ENCODE data around the gene SEC63.

Gene SEC63

DNA sequence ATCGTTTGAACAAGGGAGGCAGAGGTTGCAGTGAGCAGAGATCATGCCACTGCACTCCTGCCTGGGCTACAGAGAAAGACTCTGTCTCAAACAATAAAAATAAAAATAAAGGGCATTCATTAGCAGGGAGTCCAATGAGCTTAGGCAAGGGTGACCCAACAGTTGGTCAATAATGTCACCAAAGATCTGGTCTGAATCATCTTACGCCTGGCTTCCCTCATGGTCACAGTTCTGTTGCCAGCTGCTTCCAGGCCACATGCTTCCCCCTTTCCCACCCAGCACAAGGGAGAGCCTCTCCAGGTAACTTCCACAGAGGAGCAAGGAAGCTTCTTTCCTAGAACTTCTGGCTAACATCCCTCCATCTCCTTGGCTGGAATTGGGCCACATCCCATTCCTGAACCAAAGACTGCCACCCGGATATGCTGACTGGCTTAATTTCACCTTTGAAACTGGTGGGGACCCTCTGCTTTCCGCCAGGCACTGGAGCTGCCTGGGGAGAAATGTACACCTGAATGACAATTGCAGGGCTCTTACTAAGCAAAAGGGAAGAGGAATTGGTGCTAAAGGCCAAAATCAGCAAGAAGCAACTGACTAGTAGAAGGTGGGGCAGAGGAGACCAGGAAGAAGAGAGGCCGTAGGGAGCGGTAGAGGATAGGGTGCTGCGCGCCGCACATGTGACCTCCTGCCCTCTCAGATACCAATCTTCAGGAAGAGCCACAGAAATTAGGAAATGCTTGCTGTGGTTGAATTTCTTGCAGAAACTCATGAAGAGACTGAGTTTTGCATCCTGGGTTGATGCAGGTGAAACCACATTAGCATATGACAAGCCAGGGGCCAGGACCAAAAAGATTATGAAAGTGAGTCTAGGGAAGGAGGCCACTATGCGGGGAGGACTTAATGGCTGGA is 125.6 kb downstream of the SEC63 start:
- TF ChIP-seq, protein P1, sequence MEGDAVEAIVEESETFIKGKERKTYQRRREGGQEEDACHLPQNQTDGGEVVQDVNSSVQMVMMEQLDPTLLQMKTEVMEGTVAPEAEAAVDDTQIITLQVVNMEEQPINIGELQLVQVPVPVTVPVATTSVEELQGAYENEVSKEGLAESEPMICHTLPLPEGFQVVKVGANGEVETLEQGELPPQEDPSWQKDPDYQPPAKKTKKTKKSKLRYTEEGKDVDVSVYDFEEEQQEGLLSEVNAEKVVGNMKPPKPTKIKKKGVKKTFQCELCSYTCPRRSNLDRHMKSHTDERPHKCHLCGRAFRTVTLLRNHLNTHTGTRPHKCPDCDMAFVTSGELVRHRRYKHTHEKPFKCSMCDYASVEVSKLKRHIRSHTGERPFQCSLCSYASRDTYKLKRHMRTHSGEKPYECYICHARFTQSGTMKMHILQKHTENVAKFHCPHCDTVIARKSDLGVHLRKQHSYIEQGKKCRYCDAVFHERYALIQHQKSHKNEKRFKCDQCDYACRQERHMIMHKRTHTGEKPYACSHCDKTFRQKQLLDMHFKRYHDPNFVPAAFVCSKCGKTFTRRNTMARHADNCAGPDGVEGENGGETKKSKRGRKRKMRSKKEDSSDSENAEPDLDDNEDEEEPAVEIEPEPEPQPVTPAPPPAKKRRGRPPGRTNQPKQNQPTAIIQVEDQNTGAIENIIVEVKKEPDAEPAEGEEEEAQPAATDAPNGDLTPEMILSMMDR (conservative IDR thresholded peaks at IDR 0.05; ENCODE audit: low read depth, low read length): no peak
- no peak overlapping the region for H2AFZ ChIP-seq (ENCODE audit: low read depth)
- H4K20me1 ChIP-seq (ENCODE audit: insufficient read depth): no peaks in the 10 kb centered on the region
- no peak overlapping the region for H3K27ac ChIP-seq
- no peaks in the 10 kb centered on the region for H3K36me3 ChIP-seq (ENCODE audit: insufficient read depth)
- H3K27me3 ChIP-seq (ENCODE audit: insufficient read depth, low read depth): no peaks in the 10 kb centered on the region
- H3K4me2 ChIP-seq: no peak overlapping the region
- H3K4me3 ChIP-seq (IDR thresholded peaks at IDR 0.05; ENCODE audit: insufficient read depth, low read depth, low read length): no peak overlapping the region
- no peaks in the 10 kb centered on the region for H3K79me2 ChIP-seq (ENCODE audit: insufficient read depth, low read depth)
- H3K4me1 ChIP-seq (ENCODE audit: low read depth, poor library complexity, severe bottlenecking): no peaks in the 10 kb centered on the region
- no peak overlapping the region for H3K9ac ChIP-seq

GRCh38 chr6:107830060-107830459 is 127.9 kb downstream of the SEC63 start:
- Histone ChIP-seq H3K27ac (no peak overlapping the region), H4K20me1 (ENCODE audit: insufficient read depth) (no peaks in the 10 kb centered on the region), H3K9ac (no peak overlapping the region), H3K4me1 (ENCODE audit: low read depth, poor library complexity, severe bottlenecking) (no peaks in the 10 kb centered on the region), H3K4me3 (IDR thresholded peaks at IDR 0.05; ENCODE audit: insufficient read depth, low read depth, low read length) (no peak overlapping the region), H3K36me3 (ENCODE audit: insufficient read depth) (no peaks in the 10 kb centered on the region), H2AFZ (ENCODE audit: low read depth) (no peak overlapping the region), H3K4me2 (no peak overlapping the region), H3K27me3 (ENCODE audit: insufficient read depth, low read depth) (no peaks in the 10 kb centered on the region), H3K79me2 (ENCODE audit: insufficient read depth, low read depth) (no peaks in the 10 kb centered on the region)
- TF ChIP-seq, protein P1 (conservative IDR thresholded peaks at IDR 0.05; ENCODE audit: low read depth, low read length): no peak

DNA sequence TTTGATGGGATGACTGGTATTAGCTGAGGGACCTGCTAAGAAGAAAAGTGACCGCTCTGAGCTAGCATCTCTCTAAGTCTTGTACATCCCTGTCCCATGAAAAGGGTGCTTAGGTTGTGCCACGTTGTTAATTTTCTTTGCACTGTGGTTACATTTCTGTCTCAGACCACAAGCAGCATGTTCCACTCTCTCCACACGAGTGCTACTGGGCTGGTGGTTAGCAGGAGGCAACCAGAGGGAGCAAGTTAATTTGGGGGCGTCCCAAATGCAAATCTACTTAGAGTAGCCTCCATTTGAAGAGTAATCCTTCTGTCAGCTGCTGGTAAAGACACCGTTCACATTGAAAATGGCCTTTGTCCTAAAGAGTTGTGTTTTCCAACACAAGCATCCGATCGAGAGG is 130.5 kb downstream of the SEC63 start:
- Histone ChIP-seq H3K4me2 (no peak overlapping the region), H3K27ac (no peak overlapping the region), H2AFZ (ENCODE audit: low read depth) (no peak overlapping the region), H3K4me1 (ENCODE audit: low read depth, poor library complexity, severe bottlenecking) (peaks cover 4% of the 10 kb centered on the region), H3K79me2 (ENCODE audit: insufficient read depth, low read depth) (no peaks in the 10 kb centered on the region), H4K20me1 (ENCODE audit: insufficient read depth) (no peaks in the 10 kb centered on the region), H3K9ac (no peak overlapping the region), H3K4me3 (IDR thresholded peaks at IDR 0.05; ENCODE audit: insufficient read depth, low read depth, low read length) (no peak overlapping the region), H3K36me3 (ENCODE audit: insufficient read depth) (no peaks in the 10 kb centered on the region), H3K27me3 (ENCODE audit: insufficient read depth, low read depth) (no peaks in the 10 kb centered on the region)
- TF ChIP-seq, protein P1 (conservative IDR thresholded peaks at IDR 0.05; ENCODE audit: low read depth, low read length): no peak

DNA sequence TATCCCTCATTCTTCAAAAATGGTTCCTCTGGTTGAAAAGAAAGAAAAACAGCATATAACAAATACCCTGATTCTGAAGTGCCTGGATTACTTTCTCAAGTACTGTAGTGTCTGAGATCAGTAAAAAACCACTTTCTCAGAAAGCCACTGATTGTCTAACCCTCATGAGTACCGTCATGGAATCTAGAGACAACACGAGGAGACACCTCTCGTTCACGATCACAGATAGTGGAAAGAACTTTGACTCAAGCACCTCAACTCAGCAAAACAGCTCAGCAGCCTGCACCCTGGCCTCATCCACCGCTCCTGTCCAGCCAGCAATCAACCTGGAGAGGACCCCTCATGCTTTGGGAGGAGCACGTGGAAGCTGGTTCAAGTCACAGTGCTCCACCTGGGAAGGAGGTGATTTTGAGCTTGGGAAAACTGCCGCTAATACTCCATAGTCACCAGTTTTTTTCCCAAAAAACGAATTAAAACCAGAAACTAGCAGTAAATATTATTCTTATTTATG is 134.9 kb downstream of the SEC63 start:
- peak overlapping the region; percentile 19; the same call in 1 of the 2 replicates for H3K4me2 ChIP-seq
- H3K4me1 ChIP-seq (ENCODE audit: low read depth, poor library complexity, severe bottlenecking): peaks cover 11% of the 10 kb centered on the region
- no peaks in the 10 kb centered on the region for H3K36me3 ChIP-seq (ENCODE audit: insufficient read depth)
- no peaks in the 10 kb centered on the region; the same call in 1 of the 2 replicates for H3K27me3 ChIP-seq (ENCODE audit: insufficient read depth, low read depth)
- no peak overlapping the region for H2AFZ ChIP-seq (ENCODE audit: low read depth)
- TF ChIP-seq, protein P1 (conservative IDR thresholded peaks at IDR 0.05; ENCODE audit: low read depth, low read length): no peak
- no peaks in the 10 kb centered on the region for H4K20me1 ChIP-seq (ENCODE audit: insufficient read depth)
- H3K4me3 ChIP-seq (IDR thresholded peaks at IDR 0.05; ENCODE audit: insufficient read depth, low read depth, low read length): no peak overlapping the region
- no peak overlapping the region for H3K27ac ChIP-seq
- H3K79me2 ChIP-seq (ENCODE audit: insufficient read depth, low read depth): no peaks in the 10 kb centered on the region
- H3K9ac ChIP-seq: no peak overlapping the region
